ENCODE measurements around the gene TEX48. TPM values are rescaled to one million over a fixed set of nuclear protein-coding genes. Genes with fewer than 3 reads are reported as not detected.

The TEX48 gene
- total RNA-seq, 2 experiments from 2014 or later = 0.73 to 1.6 TPM

GRCh38 chr9:114653556-114654159, 28.3 kb downstream of the TEX48 start:
- Mint-ChIP-seq H3K27ac (peak overlapping the region; percentile 55), H3K4me3 (no peak overlapping the region)

GRCh38 chr9:114652776-114653555, 29.0 kb downstream of the TEX48 start:
- Mint-ChIP-seq H3K4me1 (peaks cover 24% of the 10 kb centered on the region), H3K4me3 (no peak overlapping the region), H3K27me3 (no peaks in the 10 kb centered on the region), H3K36me3 (peaks cover 12% of the 10 kb centered on the region), H3K9me3 (ENCODE audit: low read depth) (no peaks in the 10 kb centered on the region), H3K27ac (peak overlapping the region; percentile 55)
- DNase-seq (no peak), ATAC-seq (peak; percentile 23)
- CTCF ChIA-PET = interaction anchor here (0.6 to 8.8 kb wide), 67 partner anchors 9 to 363 kb away, joined by 3 to 207 read pairs (median 3); partner anchors contain the start of genes ATP6V1G1, TMEM268 and WHRN

More at GRCh38 chr9:114653556-114654159, 28.3 kb downstream of the TEX48 start:
- CTCF ChIA-PET = interaction anchor here (0.6 to 8.8 kb wide), 67 partner anchors 8 to 382 kb away, joined by 3 to 207 read pairs (median 4); partner anchors contain the start of genes ATP6V1G1, TMEM268 and WHRN
- Mint-ChIP-seq H3K4me1 (peaks cover 24% of the 10 kb centered on the region), H3K36me3 (peaks cover 6% of the 10 kb centered on the region), H3K27me3 (no peaks in the 10 kb centered on the region), H3K9me3 (ENCODE audit: low read depth) (no peaks in the 10 kb centered on the region)
- peak; percentile 89 for DNase-seq
- ATAC-seq = peak; percentile 88

DNA sequence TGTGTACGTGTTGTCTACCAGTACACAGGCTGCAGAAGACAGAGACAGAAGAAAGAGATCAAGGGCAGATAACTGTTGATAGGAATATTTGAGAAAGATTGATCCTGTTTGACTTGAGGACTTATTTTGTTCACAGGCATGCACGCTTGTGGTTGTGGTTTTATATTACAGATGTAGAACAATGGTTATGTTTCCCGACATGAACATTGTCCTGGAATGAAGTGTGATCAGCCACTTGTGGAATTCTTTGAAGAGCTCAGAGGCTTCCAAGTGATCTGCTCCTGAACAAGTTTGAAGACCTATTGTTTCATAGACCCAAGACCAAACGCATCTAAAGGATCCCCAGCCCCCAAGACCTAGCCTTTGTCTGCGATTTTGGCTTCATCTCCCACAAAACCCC, 38.1 kb downstream of the TEX48 start:
- Mint-ChIP-seq H3K36me3 (peaks cover 49% of the 10 kb centered on the region), H3K9me3 (ENCODE audit: low read depth) (no peaks in the 10 kb centered on the region), H3K27me3 (no peaks in the 10 kb centered on the region), H3K4me1 (no peaks in the 10 kb centered on the region), H3K4me3 (no peak overlapping the region), H3K27ac (no peak overlapping the region)
- DNase-seq (no peak), ATAC-seq (no peak)
- CTCF ChIA-PET = interaction anchor here (1.2 to 1.9 kb wide), 3 partner anchors 10 to 238 kb away, joined by 3 to 5 read pairs (median 5); no protein-coding TSS in a partner anchor

DNA sequence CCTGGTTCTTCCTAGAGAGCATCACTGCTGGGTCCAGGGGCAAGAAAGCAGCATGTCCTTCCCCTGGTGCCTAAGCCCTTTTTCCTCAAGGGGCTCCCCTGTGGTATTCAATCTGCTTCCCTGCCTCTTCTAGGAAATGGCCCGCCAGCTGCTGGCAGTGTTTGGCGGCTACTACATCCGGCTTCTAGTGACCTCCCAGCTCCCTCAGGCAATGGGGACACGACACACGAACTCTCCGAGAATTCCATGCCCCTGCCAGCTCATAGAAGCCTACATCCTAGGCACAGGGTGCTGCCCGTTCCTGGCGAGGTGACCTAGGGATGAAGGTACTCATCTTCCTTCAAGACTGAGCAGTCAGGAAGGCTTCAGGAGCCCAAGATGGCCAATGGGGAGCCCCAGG, 39.0 kb downstream of the TEX48 start:
- Mint-ChIP-seq H3K27ac (no peak overlapping the region), H3K4me3 (no peak overlapping the region), H3K9me3 (ENCODE audit: low read depth) (no peaks in the 10 kb centered on the region), H3K36me3 (peaks cover 42% of the 10 kb centered on the region), H3K27me3 (no peaks in the 10 kb centered on the region), H3K4me1 (no peaks in the 10 kb centered on the region)
- DNase-seq = no peak
- CTCF ChIA-PET = interaction anchor here (0.7 to 1.2 kb wide), 2 partner anchors 17 to 238 kb away, joined by 3 read pairs; no protein-coding TSS in a partner anchor
- ATAC-seq = no peak

- no peak overlapping the region for H3K4me3 Mint-ChIP-seq
- DNase-seq (no peak), ATAC-seq (no peak)
- no peaks in the 10 kb centered on the region for H3K27me3 Mint-ChIP-seq
- no peak overlapping the region for H3K27ac Mint-ChIP-seq
- CTCF ChIA-PET = interaction anchor here (0.7 to 1.1 kb wide), 3 partner anchors 12 to 236 kb away, joined by 3 read pairs; no protein-coding TSS in a partner anchor
- H3K36me3 Mint-ChIP-seq = peaks cover 41% of the 10 kb centered on the region
- no peaks in the 10 kb centered on the region for H3K4me1 Mint-ChIP-seq
- no peaks in the 10 kb centered on the region for H3K9me3 Mint-ChIP-seq (ENCODE audit: low read depth)
Measured at GRCh38 chr9:114641967-114642366, 40.0 kb downstream of the TEX48 start.

GRCh38 chr9:114638404-114638803, 43.6 kb downstream of the TEX48 start:
- H3K9me3 Mint-ChIP-seq (ENCODE audit: low read depth) = no peaks in the 10 kb centered on the region
- no peak overlapping the region for H3K4me3 Mint-ChIP-seq
- no peak for ATAC-seq
- no peaks in the 10 kb centered on the region for H3K4me1 Mint-ChIP-seq
- peaks cover 27% of the 10 kb centered on the region for H3K36me3 Mint-ChIP-seq
- no peak overlapping the region for H3K27ac Mint-ChIP-seq
- DNase-seq = no peak
- no peaks in the 10 kb centered on the region for H3K27me3 Mint-ChIP-seq
- CTCF ChIA-PET = interaction anchor here (1.2 to 4.2 kb wide), 2 partner anchors 14 to 131 kb away, joined by 3 to 20 read pairs; no protein-coding TSS in a partner anchor

- CTCF ChIA-PET = no interaction called here
- DNase-seq = no peak
- Mint-ChIP-seq H3K4me1 (no peaks in the 10 kb centered on the region), H3K27ac (no peak overlapping the region), H3K36me3 (peaks cover 30% of the 10 kb centered on the region), H3K27me3 (no peaks in the 10 kb centered on the region), H3K9me3 (ENCODE audit: low read depth) (no peaks in the 10 kb centered on the region), H3K4me3 (no peak overlapping the region)
- ATAC-seq = no peak
Measured at GRCh38 chr9:114634387-114634786, 47.6 kb downstream of the TEX48 start.

DNA sequence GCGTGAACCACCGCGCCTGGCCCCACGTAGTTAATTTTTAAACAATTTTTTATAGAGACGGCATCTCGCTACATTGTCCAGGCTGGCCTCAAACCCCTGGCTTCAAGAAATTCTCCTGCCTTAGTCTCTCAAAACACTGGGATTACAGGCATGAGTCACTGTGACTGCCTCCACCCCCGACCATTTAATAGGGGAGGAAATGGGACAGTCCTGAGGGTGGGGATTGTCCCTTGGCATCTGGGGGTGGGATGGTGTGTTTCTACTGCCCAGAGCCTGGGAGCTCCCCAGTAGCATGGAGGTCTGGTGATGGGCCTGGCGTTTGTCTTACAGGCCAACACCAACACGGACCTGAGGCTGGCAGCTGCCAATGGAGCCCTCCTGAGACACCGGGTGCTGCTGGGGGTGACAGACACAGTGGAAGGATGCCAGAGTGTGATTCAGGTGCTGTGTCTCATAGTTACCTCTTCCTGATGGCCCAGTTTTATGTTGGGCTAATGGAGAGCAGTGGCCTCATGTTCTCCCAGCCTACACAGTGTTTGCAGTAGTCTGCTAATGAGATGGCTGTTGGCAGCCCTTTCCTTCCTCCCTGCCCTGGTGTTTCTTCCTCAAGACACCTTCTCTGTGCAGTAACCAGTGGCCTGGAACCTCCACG, 48.4 kb downstream of the TEX48 start:
- Mint-ChIP-seq H3K4me3 (no peak overlapping the region), H3K27ac (no peak overlapping the region), H3K27me3 (no peaks in the 10 kb centered on the region), H3K4me1 (no peaks in the 10 kb centered on the region), H3K9me3 (ENCODE audit: low read depth) (no peaks in the 10 kb centered on the region), H3K36me3 (peaks cover 33% of the 10 kb centered on the region)
- ATAC-seq = no peak
- CTCF ChIA-PET = no interaction called here
- DNase-seq = no peak

GRCh38 chr9:114631166-114631565, 50.8 kb downstream of the TEX48 start:
- H3K27me3 Mint-ChIP-seq = no peaks in the 10 kb centered on the region
- no peak overlapping the region for H3K4me3 Mint-ChIP-seq
- H3K9me3 Mint-ChIP-seq (ENCODE audit: low read depth) = no peaks in the 10 kb centered on the region
- CTCF ChIA-PET = no interaction called here
- no peak for DNase-seq
- H3K27ac Mint-ChIP-seq = no peak overlapping the region
- peaks cover 33% of the 10 kb centered on the region for H3K36me3 Mint-ChIP-seq
- ATAC-seq = no peak
- H3K4me1 Mint-ChIP-seq = no peaks in the 10 kb centered on the region

GRCh38 chr9:114629563-114630090, 52.4 kb downstream of the TEX48 start:
- H3K36me3 Mint-ChIP-seq = peaks cover 29% of the 10 kb centered on the region
- no peaks in the 10 kb centered on the region for H3K9me3 Mint-ChIP-seq (ENCODE audit: low read depth)
- no peaks in the 10 kb centered on the region for H3K4me1 Mint-ChIP-seq
- H3K27ac Mint-ChIP-seq = no peak overlapping the region
- CTCF ChIA-PET = interaction anchor here (1.0 kb wide), 1 partner anchor 125 kb away, joined by 3 read pairs; no protein-coding TSS in a partner anchor
- no peaks in the 10 kb centered on the region for H3K27me3 Mint-ChIP-seq
- no peak for DNase-seq
- H3K4me3 Mint-ChIP-seq = no peak overlapping the region
- no peak for ATAC-seq

GRCh38 chr9:114627553-114627952, 54.4 kb downstream of the TEX48 start:
- Mint-ChIP-seq H3K9me3 (ENCODE audit: low read depth) (no peaks in the 10 kb centered on the region), H3K4me3 (no peak overlapping the region), H3K36me3 (peaks cover 27% of the 10 kb centered on the region), H3K27ac (no peak overlapping the region), H3K27me3 (no peaks in the 10 kb centered on the region), H3K4me1 (no peaks in the 10 kb centered on the region)
- CTCF ChIA-PET = interaction anchor here (1.7 kb wide), 1 partner anchor 11 kb away, joined by 4 read pairs; no protein-coding TSS in a partner anchor
- ATAC-seq (no peak), DNase-seq (no peak)

DNA sequence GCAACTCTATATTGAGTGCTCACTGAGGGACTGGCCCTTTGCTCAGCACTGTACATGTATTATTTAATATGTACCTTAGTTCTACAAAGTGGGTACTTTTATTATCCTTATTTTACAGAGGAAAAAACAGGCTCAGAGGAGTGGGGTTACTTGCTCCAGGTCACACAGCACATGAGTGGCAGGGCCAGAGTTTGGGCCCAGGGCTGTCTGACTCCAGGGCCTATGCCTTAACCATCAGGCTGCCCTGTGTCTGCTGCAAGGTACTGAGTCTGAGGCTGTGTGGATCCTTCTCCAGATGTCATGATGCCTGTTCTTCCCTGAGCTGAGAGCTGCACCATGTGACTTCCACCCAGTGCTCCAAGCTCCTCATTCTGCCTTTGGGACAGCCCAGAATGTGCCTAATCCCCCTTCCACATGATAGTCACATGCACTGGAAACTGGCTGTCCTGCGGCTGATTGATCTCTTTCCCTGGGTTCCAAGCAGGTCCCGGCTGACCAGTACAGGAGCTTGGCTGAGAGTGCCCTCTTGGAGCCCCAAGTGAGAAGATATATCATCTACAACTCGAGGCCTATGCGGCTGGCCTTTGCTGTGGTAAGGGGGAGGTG, 55.5 kb downstream of the TEX48 start:
- no peak for ATAC-seq
- no peak for DNase-seq
- Mint-ChIP-seq H3K4me3 (no peak overlapping the region), H3K27me3 (no peaks in the 10 kb centered on the region), H3K9me3 (ENCODE audit: low read depth) (no peaks in the 10 kb centered on the region), H3K4me1 (no peaks in the 10 kb centered on the region), H3K27ac (no peak overlapping the region), H3K36me3 (peaks cover 35% of the 10 kb centered on the region)
- CTCF ChIA-PET = interaction anchor here (1.4 to 1.7 kb wide), 2 partner anchors 10 to 17 kb away, joined by 3 to 4 read pairs; no protein-coding TSS in a partner anchor
